Skeletal muscle satellite cell (primary cell): ENCODE data around the gene NOTUM.
A peak's percentile ranks its signal among the peaks of the same experiment; 100 is the strongest.
"Not testable (repeated sequence)": the region's sequence is repeated elsewhere in the genome, so short reads cannot be mapped to it uniquely, and the experiment has no call there.

Source experiments
- H3K27me3 ChIP-seq: 2 replicates; pipeline ENCODE4 v1.7.0; 2013; ENCODE audit warnings: low read length; ENCODE audit not compliant: control insufficient read depth, insufficient read depth
- H3K36me3 ChIP-seq: 2 replicates; pipeline ENCODE4 v1.7.0; 2013; ENCODE audit warnings: mild to moderate bottlenecking, control low read depth, low read length; ENCODE audit not compliant: insufficient read depth
- H3K4me1 ChIP-seq: 2 replicates; pipeline ENCODE4 v1.7.0; 2013; ENCODE audit warnings: low read length; ENCODE audit not compliant: control insufficient read depth, insufficient read depth
- H3K4me2 ChIP-seq: 2 replicates; pipeline ENCODE4 v1.7.0; 2013; ENCODE audit warnings: mild to moderate bottlenecking, low read length
- H3K4me3 ChIP-seq: 2 replicates; pipeline ENCODE4 v1.7.0; 2013; ENCODE audit warnings: low read length
- H3K9ac ChIP-seq: 2 replicates; pipeline ENCODE4 v1.7.0; 2013; ENCODE audit warnings: mild to moderate bottlenecking, low read depth, low read length, moderate library complexity
- H3K9me3 ChIP-seq: replicated peaks from 2 replicates; pipeline ENCODE4 v1.7.0; 2013; ENCODE audit warnings: mild to moderate bottlenecking, control low read depth, low read length

NOTUM gene

DNA sequence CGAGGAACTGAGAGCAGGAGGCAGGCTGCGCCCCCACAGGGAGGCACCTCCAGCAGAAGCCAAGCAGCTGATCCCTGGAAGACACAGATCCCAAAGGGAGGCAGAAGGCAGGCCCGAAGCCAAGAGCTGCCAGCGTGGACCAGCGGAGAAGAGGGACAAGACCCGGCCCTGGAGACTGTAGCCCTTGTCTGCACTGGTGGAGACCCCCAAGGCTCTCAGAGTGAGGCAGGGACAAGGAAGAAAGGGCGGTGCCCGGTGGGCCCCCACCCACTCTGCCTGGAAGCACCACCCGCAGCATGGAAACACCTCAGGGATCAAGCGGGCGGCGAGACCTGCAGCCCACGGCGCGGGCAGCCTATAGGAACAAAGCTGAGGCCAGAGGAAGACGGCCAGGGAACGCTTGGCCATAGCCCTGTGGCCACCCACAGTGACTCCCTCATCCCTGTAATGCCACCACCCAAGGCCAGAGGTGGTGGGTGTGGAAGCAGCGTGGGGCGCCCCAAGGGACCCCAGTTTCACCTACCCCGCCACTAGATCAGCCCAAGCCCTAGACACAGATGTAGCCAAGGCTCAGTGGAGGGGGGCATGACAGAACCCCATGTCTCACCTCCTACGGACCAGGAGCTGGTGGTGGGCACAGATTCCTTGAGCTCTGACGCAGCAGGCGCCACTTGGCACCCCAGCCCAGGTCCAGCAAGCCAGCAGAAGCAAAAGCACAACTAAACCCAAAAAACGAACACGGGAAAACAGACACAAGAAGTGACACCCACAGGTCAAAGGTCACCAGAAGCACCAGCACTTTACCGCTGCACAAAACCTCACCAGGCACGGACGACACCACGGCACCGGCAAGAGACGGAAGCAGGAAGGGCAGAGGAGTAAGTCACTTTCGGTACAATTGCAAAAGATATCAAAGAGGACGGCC lies 40.1 kb downstream of the NOTUM start:
- Histone ChIP-seq H3K9ac (no peak overlapping the region), H3K4me1 (peaks cover 29% of the 10 kb centered on the region), H3K9me3 (no peaks in the 10 kb centered on the region), H3K4me3 (no peak overlapping the region), H3K4me2 (no peak overlapping the region), H3K36me3 (peaks cover 43% of the 10 kb centered on the region), H3K27me3 (no peaks in the 10 kb centered on the region)

DNA sequence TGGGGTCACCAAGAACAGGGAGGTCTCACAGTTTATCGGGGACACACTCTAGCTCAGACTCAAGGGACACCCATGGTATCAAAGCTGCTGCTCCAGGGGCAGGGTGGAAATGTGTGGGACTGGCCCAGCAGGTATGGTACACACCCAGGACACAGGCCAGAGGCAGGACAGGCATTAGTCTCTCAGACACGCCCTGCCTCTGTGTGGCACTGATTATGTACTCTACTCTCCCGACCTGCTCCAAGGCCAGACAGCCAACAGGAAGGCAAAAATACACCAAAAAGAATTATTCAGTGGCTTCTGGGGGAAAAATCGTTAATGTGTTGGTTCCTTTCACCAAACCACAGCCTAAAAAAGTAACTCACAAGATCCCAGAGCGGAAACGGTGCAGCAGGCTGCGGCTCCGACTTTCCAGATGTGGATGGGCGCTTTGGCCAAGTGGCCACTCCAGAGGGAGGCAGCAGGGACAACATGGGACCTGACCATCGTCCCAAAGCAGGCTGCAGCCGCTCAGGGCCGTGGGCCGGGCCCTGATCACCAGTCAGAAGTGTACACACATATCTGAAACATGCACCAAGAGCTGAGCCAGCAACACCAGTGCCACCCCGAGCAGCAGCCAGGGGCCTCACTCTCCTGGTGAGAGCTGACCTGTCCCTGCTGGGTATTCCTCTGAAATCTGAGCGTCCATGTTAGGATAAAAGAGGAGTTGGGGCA lies 42.0 kb downstream of the NOTUM start:
- H3K4me1 ChIP-seq, result peaks cover 13% of the 10 kb centered on the region
- peaks cover 59% of the 10 kb centered on the region for H3K36me3 ChIP-seq
- H3K27me3 ChIP-seq, result no peaks in the 10 kb centered on the region
- no peak overlapping the region for H3K9ac ChIP-seq
- H3K9me3 ChIP-seq, result no peaks in the 10 kb centered on the region
- no peak overlapping the region for H3K4me3 ChIP-seq
- no peak overlapping the region for H3K4me2 ChIP-seq

DNA sequence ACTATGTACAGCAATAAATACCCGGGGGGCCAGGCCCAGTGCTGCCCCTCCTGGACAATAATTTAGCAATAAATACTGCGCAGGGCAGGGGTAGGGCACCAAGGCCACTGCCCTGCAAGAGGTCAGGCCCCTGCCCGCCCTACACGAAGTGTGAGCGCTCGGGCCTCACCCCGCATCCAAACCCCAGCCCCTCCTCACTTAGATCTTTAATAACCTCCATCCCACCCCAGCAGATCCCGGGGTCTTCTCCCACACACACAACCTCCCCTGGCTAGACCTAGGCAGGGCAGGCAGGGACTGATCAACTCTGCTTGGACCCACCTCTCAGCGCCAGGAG lies 42.7 kb downstream of the NOTUM start:
- H3K4me1 ChIP-seq, H3K9ac ChIP-seq, H3K27me3 ChIP-seq, H3K9me3 ChIP-seq: not testable (repeated sequence)
- peak overlapping the region; percentile 97 for H3K4me3 ChIP-seq
- peaks cover 66% of the 10 kb centered on the region for H3K36me3 ChIP-seq
- H3K4me2 ChIP-seq, result peak overlapping the region; percentile 47

DNA sequence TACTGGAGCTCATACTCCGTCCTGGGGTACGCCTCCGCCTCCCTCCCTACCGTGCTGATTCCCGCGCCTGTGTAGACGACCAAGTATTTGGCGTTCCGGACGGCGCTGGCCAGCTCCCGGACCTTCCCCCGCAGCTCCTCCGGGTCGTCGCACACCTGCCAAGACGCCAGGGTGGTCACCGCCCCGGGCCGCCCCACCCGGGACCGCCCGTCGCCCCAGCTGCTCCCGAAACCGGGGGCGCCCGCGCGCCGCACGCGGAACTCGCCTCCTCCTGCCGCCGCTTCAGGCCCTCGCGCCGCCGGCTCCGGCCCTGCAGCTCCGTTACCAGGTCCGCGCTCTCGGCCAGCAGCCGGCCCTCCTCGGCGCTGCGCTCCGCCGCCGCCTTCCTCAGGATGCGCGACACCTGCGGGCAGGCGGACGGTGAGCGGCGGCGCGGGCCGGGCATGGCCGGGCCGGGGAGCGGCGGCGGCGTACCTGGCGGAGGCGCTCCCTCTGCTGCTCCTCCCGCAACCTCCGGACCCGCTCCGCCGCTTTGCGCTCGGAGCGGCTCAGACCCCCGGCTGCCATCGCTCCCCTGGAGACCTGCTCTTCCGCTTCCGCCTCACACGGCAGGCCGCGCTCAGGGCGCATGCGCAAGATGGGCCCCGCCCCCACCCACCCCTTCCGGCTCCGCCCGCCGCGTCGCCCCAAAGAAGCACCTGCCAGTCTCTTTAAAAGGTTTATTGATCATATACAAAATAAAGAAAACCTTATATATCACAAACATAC lies 43.2 kb downstream of the NOTUM start, which contains the start of gene SIRT7:
TSS of gene SIRT7 (minus strand) at position 612 of the 768 bp plus-strand sequence. CDS start at position 567, 45 bp downstream.
- peaks cover 8% of the 10 kb centered on the region for H3K4me1 ChIP-seq
- H3K9ac ChIP-seq, result peak within 1 kb of the TSS; percentile 88
- peak within 1 kb of the TSS; percentile 97 for H3K4me3 ChIP-seq
- H3K4me2 ChIP-seq, result peak within 1 kb of the TSS; percentile 93
- no peaks in the 10 kb centered on the region for H3K9me3 ChIP-seq
- H3K27me3 ChIP-seq, result no peaks in the 10 kb centered on the region
- H3K36me3 ChIP-seq, result peaks cover 71% of the 10 kb centered on the region

DNA sequence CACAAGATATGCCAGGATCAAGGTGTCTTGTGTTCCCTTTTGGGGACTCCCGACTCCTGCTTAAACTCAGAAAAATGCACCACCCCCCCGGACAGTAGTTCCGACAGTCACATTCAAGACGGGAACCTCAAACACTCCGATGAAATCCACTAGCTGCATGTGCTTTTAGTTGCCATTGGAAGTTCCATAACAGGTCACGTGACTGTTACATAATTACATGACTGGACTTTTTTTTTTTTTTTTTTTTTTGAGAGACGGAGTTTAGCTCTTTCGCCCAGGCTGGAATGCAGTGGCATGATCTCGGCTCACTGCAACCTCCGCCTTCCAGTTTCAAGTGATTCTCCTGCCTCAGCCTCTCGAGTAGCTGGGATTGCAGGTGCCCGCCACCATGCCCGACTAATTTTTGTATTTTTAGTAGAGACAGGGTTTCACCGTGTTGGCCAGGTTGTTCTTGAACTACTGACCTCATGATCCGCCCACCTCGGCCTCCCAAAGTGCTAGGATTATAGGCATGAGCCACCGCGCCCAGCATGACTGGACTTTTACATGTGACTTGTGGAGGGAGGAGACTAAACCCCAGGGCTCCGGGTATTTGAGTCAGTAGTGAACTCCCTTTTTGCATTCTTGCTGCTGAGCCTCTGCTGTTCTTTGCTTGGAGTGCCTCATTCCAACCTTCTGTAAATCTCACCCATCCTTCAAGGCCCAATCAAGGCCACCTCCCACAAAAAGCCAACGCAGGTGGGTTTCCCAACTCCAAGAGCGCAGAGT lies 44.6 kb downstream of the NOTUM start:
- H3K9me3 ChIP-seq, result no peaks in the 10 kb centered on the region
- H3K9ac ChIP-seq, result peak overlapping the region; percentile 88
- H3K36me3 ChIP-seq, result peaks cover 72% of the 10 kb centered on the region
- H3K4me3 ChIP-seq, result peak overlapping the region; percentile 97
- peaks cover 10% of the 10 kb centered on the region for H3K4me1 ChIP-seq
- H3K27me3 ChIP-seq, result no peaks in the 10 kb centered on the region
- peak overlapping the region; percentile 93 for H3K4me2 ChIP-seq

DNA sequence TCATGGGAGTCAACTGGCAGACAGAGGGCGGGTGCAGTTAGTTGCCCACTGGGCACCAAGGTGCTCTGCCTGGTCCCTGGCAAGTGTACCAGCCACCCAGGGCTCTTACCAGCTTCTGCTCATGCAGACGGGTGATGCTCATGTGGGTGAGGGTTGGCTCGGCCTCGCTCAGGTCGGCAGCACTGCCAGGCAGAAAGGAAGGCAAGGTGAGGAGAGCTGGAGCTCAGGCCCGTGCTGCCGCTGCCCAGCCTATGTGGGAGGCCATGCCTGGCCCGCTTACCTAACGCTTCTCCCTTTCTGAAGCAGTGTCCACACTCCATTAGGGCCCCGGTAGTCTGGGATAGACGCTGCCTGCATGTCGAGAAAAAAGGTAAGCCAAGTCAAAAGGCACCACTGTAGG lies 45.7 kb downstream of the NOTUM start:
- Histone ChIP-seq H3K4me2 (no peak overlapping the region), H3K4me3 (no peak overlapping the region), H3K36me3 (peaks cover 62% of the 10 kb centered on the region), H3K9me3 (no peaks in the 10 kb centered on the region), H3K4me1 (peaks cover 14% of the 10 kb centered on the region), H3K27me3 (no peaks in the 10 kb centered on the region), H3K9ac (no peak overlapping the region)

DNA sequence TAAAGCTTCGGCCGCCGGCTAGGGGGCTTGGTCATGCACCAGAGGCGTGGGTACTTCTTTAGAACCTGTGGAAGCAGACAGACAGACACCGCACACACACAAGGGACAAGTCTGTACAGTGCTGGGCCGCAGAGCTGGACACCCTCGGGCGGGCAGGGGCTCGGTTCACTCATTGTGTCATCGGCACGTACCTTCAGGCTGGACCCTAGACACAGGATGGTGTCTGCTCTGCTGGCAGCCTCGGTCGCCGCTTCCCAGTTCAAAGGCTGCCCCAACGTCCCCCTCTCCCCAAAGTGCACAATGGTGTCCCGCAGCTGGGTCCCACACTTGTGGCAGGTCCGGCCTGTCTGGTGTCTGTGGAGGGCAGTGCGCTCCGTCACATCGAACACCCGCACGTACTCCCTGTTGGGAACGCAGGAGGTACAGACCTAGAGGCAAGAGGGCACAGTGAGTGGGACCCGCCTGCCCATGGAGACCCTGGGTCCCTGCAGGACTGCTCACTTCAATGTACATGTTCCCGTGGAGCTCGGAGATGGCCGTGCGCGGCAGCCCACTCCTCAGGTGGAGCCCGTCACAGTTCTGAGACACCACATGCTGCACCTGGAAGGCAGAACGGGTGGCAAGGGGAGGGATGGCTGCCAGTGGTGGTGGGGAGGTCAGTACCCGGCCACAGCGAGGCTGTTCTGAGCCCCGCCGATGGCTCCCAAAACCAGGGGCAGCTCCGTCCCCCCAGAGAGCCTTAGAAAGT lies 46.7 kb downstream of the NOTUM start:
- Histone ChIP-seq H3K9me3 (no peaks in the 10 kb centered on the region), H3K9ac (no peak overlapping the region), H3K27me3 (no peaks in the 10 kb centered on the region), H3K4me1 (peaks cover 19% of the 10 kb centered on the region), H3K4me2 (no peak overlapping the region), H3K4me3 (no peak overlapping the region), H3K36me3 (peaks cover 51% of the 10 kb centered on the region)

DNA sequence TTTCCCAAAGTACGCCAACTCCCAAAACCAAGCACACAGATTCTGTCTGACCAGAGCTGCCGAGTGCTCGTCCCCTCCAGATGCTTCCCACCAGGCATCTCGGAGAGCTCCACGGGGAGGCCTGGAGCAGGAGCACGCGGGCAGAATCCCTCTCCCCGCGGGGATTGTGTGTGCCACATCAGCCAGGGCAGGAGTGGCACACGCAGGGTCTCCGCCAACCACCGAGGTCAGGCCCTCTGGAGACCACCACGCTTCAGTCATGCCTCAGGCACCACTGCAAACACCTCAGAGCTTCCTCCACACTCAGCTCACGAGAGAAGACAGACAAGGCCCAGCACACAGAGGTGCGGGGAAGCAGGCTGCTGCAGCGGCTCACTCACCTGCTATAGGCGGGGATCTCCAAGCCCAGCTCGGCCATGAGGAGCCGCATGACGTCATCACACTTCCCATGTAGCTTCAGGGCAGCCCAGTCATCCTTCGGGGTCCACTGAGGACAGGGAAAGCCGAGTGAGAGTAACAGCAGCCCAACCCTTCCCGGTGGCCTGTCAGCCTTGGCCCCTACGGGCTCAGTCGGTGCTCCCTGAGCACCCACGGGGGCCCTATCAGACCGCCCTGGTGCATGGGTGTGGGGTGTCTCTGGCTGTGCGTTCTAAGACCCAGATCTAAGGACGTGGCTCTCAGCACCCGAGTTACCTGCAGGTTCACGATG lies 47.4 kb downstream of the NOTUM start:
- H3K4me3 ChIP-seq, result no peak overlapping the region
- peaks cover 46% of the 10 kb centered on the region for H3K36me3 ChIP-seq
- H3K4me2 ChIP-seq, result no peak overlapping the region
- H3K9me3 ChIP-seq, result no peaks in the 10 kb centered on the region
- H3K4me1 ChIP-seq, result peaks cover 19% of the 10 kb centered on the region
- H3K27me3 ChIP-seq, result no peaks in the 10 kb centered on the region
- H3K9ac ChIP-seq, result no peak overlapping the region

DNA sequence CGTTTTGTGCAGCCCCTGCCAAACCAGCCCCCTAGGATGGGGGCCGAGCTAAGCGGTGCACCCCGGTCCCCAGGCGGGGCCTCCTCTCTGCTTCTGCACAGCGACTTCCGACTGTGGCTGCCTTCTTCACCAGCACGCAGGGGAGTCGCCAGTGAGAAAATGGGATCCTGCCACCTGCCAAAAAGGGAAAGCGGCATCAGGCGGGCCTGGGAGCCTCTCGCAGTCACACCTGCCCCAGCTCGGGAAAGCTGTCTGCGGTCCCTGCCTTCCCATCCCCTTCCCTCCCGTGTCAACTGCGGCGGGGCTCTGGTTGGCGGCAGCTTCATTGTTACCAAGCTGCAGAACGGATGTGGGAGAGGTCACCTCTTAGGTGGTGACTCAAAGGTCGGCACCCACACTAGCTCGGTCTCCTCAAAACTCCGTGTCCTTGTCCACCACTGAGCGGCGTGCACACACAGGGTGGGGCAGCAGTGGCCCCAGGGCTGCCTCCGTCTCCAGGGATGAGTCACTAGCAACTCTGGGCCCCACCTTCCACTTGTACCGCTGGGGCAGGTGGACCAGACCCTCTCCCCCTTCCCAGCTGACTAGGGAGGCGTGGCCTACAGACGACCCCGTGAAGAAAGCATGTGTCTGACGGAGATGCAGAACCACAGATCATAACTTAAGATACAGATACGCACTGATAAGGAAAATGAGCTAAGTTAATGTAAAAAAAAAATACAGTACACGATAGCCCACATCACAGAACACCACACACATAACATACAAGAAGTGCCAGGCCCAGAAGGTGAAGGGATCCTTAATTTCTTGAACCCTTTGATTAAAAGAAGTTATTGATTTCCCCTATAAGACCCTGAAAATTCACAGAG lies 48.3 kb downstream of the NOTUM start:
- Histone ChIP-seq H3K27me3 (no peaks in the 10 kb centered on the region), H3K9me3 (no peaks in the 10 kb centered on the region), H3K36me3 (peaks cover 47% of the 10 kb centered on the region), H3K4me1 (peaks cover 19% of the 10 kb centered on the region), H3K9ac (no peak overlapping the region), H3K4me2 (no peak overlapping the region), H3K4me3 (no peak overlapping the region)
